ENCODE measurements around the gene KCP.
"Not testable (repeated sequence)": the region's sequence is repeated elsewhere in the genome, so short reads cannot be mapped to it uniquely, and the experiment has no call there.

The KCP gene

GRCh38 chr7:128910569-128910945 is at the start of gene KCP:
Gene KCP, minus strand, starts transcription at chr7:128910709. Its CDS starts 33 bp downstream, at chr7:128910676.
- DNase-seq = no peak

GRCh38 chr7:128959296-128959695 is 48.8 kb upstream of the KCP start:
- DNase-seq = no peak

- DNase-seq = no peak
Observed at GRCh38 chr7:128955981-128956380, 45.5 kb upstream of the KCP start.

- DNase-seq = no peak
Observed at GRCh38 chr7:128954830-128955802, 44.6 kb upstream of the KCP start.

GRCh38 chr7:128954150-128954549 is 43.6 kb upstream of the KCP start:
- DNase-seq = no peak

GRCh38 chr7:128951296-128951695 is 40.8 kb upstream of the KCP start:
- no peak for DNase-seq

GRCh38 chr7:128948976-128949760 is 38.7 kb upstream of the KCP start:
- no peak for DNase-seq

- DNase-seq = no peak
Observed at GRCh38 chr7:128948312-128948973, 37.9 kb upstream of the KCP start.

GRCh38 chr7:128947854-128948253 is 37.3 kb upstream of the KCP start:
- no peak for DNase-seq

GRCh38 chr7:128946936-128947830 is 36.7 kb upstream of the KCP start:
- DNase-seq = no peak

GRCh38 chr7:128945668-128946366 is 35.3 kb upstream of the KCP start:
- no peak for DNase-seq

- no peak for DNase-seq
Observed at GRCh38 chr7:128944487-128945236, 34.2 kb upstream of the KCP start.

GRCh38 chr7:128943251-128943650 is 32.7 kb upstream of the KCP start:
- DNase-seq = not testable (repeated sequence)

GRCh38 chr7:128941946-128942526 is 31.5 kb upstream of the KCP start:
- DNase-seq = no peak

- no peak for DNase-seq
Observed at GRCh38 chr7:128941323-128941890, 30.9 kb upstream of the KCP start.

GRCh38 chr7:128940494-128941322 is 30.2 kb upstream of the KCP start:
- DNase-seq = no peak

- DNase-seq = no peak
Observed at GRCh38 chr7:128939861-128940410, 29.4 kb upstream of the KCP start.

GRCh38 chr7:128939075-128939860 is 28.8 kb upstream of the KCP start:
- DNase-seq = no peak

Data from activated T-cell treated with anti-CD3 and anti-CD28 coated beads for 4 hours (primary cell).